Measurements from ENCODE around the gene PRKAG2.

Gene PRKAG2

DNA sequence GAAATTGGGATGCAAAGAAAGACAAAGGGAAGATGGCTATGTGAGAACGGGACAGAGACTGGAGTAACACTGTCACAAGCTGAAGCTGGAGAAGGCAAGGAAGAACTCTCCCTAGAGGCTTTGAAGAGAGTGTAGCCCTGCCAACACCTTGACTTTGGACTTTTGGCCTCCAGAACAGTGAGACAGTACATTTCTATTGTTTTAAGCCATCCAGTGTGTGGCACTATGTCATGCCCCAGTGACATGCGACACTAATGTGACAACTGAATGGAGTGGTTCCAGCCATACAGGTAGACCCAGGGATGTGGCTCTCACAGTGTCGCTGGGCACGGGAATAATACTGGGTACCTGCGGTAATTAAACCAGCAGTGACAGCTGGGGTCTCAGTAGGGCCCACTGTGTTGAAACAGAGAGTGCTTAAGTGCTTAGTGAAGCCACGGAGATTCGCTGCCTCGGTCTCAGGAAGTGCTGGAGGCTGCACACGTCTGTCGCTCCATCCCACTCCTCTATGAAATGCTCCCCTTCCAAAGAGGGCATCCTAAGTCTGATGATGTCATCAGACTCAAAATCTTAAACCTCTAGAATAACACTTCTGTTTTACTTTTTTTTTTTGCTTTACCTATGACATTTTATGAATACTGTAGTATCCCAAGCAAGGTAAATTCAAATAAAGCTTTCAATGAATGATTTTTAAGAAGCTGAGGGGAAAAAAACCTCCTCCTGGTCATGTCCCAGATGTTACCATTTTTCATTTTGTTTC is 202.6 kb downstream of the PRKAG2 start:
- ChIA-PET CTCF (interaction anchor here (0.8 kb wide), 1 partner anchor 14 kb away, joined by 3 read pairs; no protein-coding TSS in a partner anchor), POLR2A (no interaction called here)
- TF ChIP-seq, protein P1, sequence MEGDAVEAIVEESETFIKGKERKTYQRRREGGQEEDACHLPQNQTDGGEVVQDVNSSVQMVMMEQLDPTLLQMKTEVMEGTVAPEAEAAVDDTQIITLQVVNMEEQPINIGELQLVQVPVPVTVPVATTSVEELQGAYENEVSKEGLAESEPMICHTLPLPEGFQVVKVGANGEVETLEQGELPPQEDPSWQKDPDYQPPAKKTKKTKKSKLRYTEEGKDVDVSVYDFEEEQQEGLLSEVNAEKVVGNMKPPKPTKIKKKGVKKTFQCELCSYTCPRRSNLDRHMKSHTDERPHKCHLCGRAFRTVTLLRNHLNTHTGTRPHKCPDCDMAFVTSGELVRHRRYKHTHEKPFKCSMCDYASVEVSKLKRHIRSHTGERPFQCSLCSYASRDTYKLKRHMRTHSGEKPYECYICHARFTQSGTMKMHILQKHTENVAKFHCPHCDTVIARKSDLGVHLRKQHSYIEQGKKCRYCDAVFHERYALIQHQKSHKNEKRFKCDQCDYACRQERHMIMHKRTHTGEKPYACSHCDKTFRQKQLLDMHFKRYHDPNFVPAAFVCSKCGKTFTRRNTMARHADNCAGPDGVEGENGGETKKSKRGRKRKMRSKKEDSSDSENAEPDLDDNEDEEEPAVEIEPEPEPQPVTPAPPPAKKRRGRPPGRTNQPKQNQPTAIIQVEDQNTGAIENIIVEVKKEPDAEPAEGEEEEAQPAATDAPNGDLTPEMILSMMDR (IDR thresholded peaks at IDR 0.05; ENCODE audit: control extremely low read depth, extremely low read depth, low read depth, missing control alignments), result no peak
- DNase-seq (ENCODE audit: extremely low spot score), result no peak

DNA sequence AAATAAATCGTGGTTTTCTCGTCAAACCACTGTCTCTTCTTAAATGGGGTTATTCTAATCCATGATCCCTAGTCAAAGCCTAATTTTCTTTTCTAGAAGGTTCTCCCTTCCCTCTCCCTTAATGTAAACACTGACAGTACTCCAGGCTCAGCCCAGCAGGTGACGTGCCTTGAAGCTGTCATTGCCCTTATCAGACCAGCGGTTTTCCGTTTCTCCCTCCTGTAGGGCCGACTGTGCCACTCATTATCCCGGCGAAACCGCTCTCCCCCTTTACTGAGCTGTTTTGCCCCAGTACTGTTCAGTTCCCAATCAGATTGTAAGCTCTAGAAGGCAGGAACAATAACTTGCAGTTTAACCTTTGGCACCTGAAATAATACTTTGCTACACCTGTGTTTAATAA is 203.7 kb downstream of the PRKAG2 start:
- TF ChIP-seq, protein P1 (IDR thresholded peaks at IDR 0.05; ENCODE audit: control extremely low read depth, extremely low read depth, low read depth, missing control alignments), result no peak
- ChIA-PET POLR2A (no interaction called here), CTCF (interaction anchor here (0.8 kb wide), 1 partner anchor 13 kb away, joined by 3 read pairs; no protein-coding TSS in a partner anchor)
- no peak for DNase-seq (ENCODE audit: extremely low spot score)

DNA sequence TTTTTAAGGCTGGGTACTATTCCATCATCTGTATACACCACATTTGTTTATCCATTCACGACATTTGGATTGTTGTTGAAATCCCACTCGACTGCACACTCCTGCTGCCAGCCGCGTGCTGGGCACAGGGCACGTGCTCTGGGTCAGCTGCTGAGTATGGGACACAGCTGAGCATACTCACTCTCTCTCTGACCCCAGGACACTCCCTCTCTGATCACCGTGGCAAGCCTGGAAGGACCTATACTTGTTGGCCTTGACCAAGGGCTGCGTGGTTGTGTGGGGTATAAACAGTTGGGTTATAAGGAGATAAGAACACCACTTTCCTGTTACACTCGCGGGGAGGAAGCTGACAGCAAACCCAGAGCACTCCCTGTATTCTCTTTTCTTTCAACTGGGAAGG is 204.2 kb downstream of the PRKAG2 start:
- TF ChIP-seq, protein P1 (IDR thresholded peaks at IDR 0.05; ENCODE audit: control extremely low read depth, extremely low read depth, low read depth, missing control alignments), result no peak
- CTCF ChIA-PET, result no interaction called here
- DNase-seq (ENCODE audit: extremely low spot score), result no peak
- POLR2A ChIA-PET, result no interaction called here

DNA sequence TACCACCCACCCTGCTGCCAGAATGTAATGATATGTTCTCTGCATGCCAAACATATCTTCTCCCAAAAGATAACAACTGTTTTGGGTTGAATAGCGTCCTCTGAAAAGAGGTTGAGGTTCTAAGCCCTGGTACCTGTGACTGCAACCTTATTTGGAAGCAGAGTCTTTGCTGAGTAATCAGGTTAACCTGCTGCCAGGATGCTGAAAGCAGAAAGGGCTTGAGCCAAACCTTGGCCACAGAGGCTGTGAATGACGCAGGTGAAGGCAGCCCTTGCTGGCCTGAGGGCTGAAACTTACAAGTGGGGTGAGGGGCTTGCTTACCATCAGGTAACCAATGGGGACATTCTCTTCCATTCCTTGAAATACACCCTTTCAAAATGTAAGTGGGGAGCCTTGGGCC is 205.4 kb downstream of the PRKAG2 start:
- ChIA-PET CTCF (no interaction called here), POLR2A (no interaction called here)
- no peak for DNase-seq (ENCODE audit: extremely low spot score)
- TF ChIP-seq, protein P1 (IDR thresholded peaks at IDR 0.05; ENCODE audit: control extremely low read depth, extremely low read depth, low read depth, missing control alignments), result no peak

DNA sequence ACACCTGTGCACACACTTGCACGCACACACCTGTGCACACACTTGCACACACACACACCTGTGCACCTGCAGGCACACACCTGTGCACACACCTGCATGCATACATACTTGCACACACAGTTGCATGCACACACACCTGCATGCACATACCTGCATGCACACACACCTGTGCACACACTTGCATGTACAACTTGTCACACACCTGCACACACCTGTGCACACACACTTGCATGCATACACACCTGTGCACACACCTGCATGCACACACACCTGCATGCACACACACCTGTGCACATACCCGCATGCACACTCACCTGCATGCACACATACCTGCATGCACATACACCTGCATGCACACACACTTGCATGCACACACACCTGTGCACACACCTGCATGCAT is 207.2 kb downstream of the PRKAG2 start:
- CTCF ChIA-PET, result no interaction called here
- POLR2A ChIA-PET, result no interaction called here
- TF ChIP-seq, protein P1 (IDR thresholded peaks at IDR 0.05; ENCODE audit: control extremely low read depth, extremely low read depth, low read depth, missing control alignments), result no peak
- no peak for DNase-seq (ENCODE audit: extremely low spot score)

DNA sequence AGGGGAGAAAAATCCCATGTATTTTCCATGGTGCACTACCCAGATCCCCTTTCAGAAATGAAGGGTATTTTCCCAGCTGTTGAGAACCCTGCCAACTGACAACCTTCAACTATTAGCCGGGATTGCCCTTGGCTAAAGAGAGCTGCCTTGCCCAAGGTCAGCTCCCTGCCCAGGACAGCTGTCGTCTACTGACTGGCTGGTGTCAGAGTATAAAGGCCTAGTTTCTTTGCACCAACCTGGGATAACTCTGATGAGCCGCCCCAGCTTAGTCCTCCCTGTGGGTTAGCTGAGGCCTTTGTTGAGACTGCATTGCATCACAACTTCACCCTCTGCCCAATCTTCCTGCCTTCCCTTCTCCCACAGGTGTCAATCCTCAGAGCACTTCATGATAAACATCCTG is 210.0 kb downstream of the PRKAG2 start:
- DNase-seq (ENCODE audit: extremely low spot score), result no peak
- ChIA-PET CTCF (interaction anchor here (1.4 to 2.4 kb wide), 2 partner anchors 18 to 34 kb away, joined by 3 to 8 read pairs; no protein-coding TSS in a partner anchor), POLR2A (no interaction called here)
- TF ChIP-seq, protein P1 (IDR thresholded peaks at IDR 0.05; ENCODE audit: control extremely low read depth, extremely low read depth, low read depth, missing control alignments), result no peak
